Breast epithelium (tissue), 3 donors: Measurements from ENCODE around the gene ITM2C.

ENCODE experiments used
- POLR2A ChIP-seq: fragments of 450-650 bp; IDR thresholded peaks from one replicate; pipeline ENCODE4 v1.6.1; 2016; ENCODE audit warnings: antibody characterized with exemption, mild to moderate bottlenecking, moderate library complexity
- TF ChIP-seq, protein P1 (sequence below), 3 donors: fragments of 450-650 bp; IDR thresholded peaks; one replicate each; pipeline ENCODE4 v1.5.1; 2016 to 2017; ENCODE audit warnings: antibody characterized with exemption in 3 of 3, mild to moderate bottlenecking in 3 of 3, moderate library complexity in 3 of 3

DNA sequence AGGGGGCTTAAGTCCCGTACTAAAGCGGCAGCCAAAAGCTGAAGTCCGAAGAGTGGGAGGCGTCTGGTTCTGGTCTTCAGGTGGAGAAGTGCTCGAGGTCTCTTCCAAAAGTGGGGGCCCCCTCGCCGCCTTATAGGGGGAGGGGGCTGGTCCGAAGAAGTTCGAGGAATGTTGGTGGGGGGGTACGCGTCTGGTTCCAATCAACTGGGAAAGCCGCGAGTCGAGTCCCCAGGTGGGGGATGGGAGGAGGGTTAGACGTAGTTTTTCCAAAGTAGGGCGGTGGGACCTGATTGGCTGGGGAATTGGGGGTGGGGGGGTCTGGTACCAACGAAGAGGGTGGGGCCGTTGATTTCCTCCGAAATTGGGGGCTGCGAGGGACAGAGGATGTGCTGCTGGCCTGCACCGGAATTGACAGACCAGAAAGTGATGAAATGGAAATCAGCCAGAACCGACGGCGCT is 594 bp downstream of the ITM2C start:
- TF ChIP-seq POLR2A = no peak
- TF ChIP-seq, protein P1, sequence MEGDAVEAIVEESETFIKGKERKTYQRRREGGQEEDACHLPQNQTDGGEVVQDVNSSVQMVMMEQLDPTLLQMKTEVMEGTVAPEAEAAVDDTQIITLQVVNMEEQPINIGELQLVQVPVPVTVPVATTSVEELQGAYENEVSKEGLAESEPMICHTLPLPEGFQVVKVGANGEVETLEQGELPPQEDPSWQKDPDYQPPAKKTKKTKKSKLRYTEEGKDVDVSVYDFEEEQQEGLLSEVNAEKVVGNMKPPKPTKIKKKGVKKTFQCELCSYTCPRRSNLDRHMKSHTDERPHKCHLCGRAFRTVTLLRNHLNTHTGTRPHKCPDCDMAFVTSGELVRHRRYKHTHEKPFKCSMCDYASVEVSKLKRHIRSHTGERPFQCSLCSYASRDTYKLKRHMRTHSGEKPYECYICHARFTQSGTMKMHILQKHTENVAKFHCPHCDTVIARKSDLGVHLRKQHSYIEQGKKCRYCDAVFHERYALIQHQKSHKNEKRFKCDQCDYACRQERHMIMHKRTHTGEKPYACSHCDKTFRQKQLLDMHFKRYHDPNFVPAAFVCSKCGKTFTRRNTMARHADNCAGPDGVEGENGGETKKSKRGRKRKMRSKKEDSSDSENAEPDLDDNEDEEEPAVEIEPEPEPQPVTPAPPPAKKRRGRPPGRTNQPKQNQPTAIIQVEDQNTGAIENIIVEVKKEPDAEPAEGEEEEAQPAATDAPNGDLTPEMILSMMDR (IDR thresholded peaks at IDR 0.05) = no peak
